Gastrocnemius medialis (tissue), 4 donors: ENCODE measurements around the gene FTCD.

Source experiments
- POLR2A ChIP-seq, 2 donors: fragments of 450-650 bp; IDR thresholded peaks; one replicate each; pipeline ENCODE4 v1.6.1; 2017; ENCODE audit warnings: antibody characterized with exemption in 2 of 2, mild to moderate bottlenecking in 2 of 2, moderate library complexity in 2 of 2
- TF ChIP-seq, protein P1 (sequence below), 5 experiments: fragments of 450-650 bp in 3 of 5; fragments of 200-600 bp in 2 of 5; sonication (generic) in 2 of 5; IDR thresholded peaks in 4 of 5; conservative IDR thresholded peaks in 1 of 5; 1 replicate in 4 of 5; 2 replicates in 1 of 5; pipeline ENCODE4 v1.5.1; 2016 to 2019; ENCODE audit warnings: antibody characterized with exemption in 5 of 5, mild to moderate bottlenecking in 3 of 5, moderate library complexity in 3 of 5

- TF ChIP-seq, protein P1, sequence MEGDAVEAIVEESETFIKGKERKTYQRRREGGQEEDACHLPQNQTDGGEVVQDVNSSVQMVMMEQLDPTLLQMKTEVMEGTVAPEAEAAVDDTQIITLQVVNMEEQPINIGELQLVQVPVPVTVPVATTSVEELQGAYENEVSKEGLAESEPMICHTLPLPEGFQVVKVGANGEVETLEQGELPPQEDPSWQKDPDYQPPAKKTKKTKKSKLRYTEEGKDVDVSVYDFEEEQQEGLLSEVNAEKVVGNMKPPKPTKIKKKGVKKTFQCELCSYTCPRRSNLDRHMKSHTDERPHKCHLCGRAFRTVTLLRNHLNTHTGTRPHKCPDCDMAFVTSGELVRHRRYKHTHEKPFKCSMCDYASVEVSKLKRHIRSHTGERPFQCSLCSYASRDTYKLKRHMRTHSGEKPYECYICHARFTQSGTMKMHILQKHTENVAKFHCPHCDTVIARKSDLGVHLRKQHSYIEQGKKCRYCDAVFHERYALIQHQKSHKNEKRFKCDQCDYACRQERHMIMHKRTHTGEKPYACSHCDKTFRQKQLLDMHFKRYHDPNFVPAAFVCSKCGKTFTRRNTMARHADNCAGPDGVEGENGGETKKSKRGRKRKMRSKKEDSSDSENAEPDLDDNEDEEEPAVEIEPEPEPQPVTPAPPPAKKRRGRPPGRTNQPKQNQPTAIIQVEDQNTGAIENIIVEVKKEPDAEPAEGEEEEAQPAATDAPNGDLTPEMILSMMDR (IDR thresholded peaks at IDR 0.05 in 4 of 5, conservative IDR thresholded peaks at IDR 0.05 in 1 of 5), result no peak
- TF ChIP-seq POLR2A (IDR thresholded peaks at IDR 0.05), result no peak
Observed at GRCh38 chr21:46181953-46182547, 26.7 kb upstream of the FTCD start.
